Left lung (tissue), 10 donors: ENCODE measurements around the gene TSHZ2. TPM values are rescaled to one million over a fixed set of nuclear protein-coding genes. Genes with fewer than 3 reads are reported as not detected.

ENCODE experiments used
- ATAC-seq: fragments of 200-7000 bp; cut with Tn5 transposase; one replicate; pipeline ENCODE4 v1.9.1; 2020; ENCODE audit warnings: moderate library complexity
- DNase-seq, 4 donors: peaks; one replicate each; pipeline ENCODE4 v3.0.0-alpha.2; 2013 to 2020
- H3K27ac ChIP-seq, 2 donors: fragments of 200-600 bp; sonication (generic) in 1 of 2; one replicate each; pipeline versions ENCODE4 v1.5.0 to v1.8.0; 2020 to 2021
- H3K27me3 ChIP-seq, 2 donors: fragments of 200-600 bp; sonication (generic) in 1 of 2; one replicate each; pipeline versions ENCODE4 v1.5.0 to v1.8.0; 2020 to 2021
- H3K36me3 ChIP-seq, 2 donors: fragments of 200-600 bp; sonication (generic) in 1 of 2; one replicate each; pipeline versions ENCODE4 v1.5.0 to v1.8.0; 2020 to 2021
- H3K4me1 ChIP-seq, 2 donors: fragments of 200-600 bp; one replicate each; pipeline ENCODE4 v1.8.0; 2021
- H3K4me3 ChIP-seq, 2 donors: fragments of 200-600 bp; sonication (generic) in 1 of 2; one replicate each; pipeline versions ENCODE4 v1.5.0 to v1.8.0; 2020 to 2021; ENCODE audit warnings: mild to moderate bottlenecking in 1 of 2
- H3K9me3 ChIP-seq, 2 donors: fragments of 200-600 bp; sonication (generic) in 1 of 2; one replicate each; pipeline versions ENCODE4 v1.5.0 to v1.8.0; 2020 to 2021
- intact Hi-C, 2 donors: fragments of 100-400 bp; cut with DNase I; formaldehyde crosslinking; loops; one replicate each; pipeline versions ENCODE4 v1.11.2 to v1.14.2; 2022
- polyA plus RNA-seq, 6 donors: library from polyadenylated mRNA; unstranded; fragments of 120-200 nt; gene quantifications; one replicate each; pipeline ENCODE4 v1.2.1, GENCODE V29; 2013; ENCODE audit not compliant: insufficient read length in 6 of 6
- total RNA-seq, 2 donors: library from RNA; stranded (reverse); fragmentation: NEBNext Ultra II Directional; extraction: Animal tissue kit (Norgen Biotek cat#: 25700); gene quantifications; one replicate each; pipeline ENCODE4 v1.2.1, GENCODE V29; 2021
- TF ChIP-seq, protein P1 (sequence below), 2 donors: fragments of 200-600 bp; sonication (generic) in 1 of 2; IDR thresholded peaks; one replicate each; pipeline versions ENCODE4 v1.5.0 to v1.8.0; 2021; ENCODE audit warnings: antibody characterized with exemption in 2 of 2
- donor health status: DM: no; HTN: yes; CAD: no.
- donor health status: DM: no; HTN: no; CAD: no.

The TSHZ2 gene
- total and polyA plus RNA-seq, 8 donors, result 7.6 to 20.7 (median 13.9) TPM

DNA sequence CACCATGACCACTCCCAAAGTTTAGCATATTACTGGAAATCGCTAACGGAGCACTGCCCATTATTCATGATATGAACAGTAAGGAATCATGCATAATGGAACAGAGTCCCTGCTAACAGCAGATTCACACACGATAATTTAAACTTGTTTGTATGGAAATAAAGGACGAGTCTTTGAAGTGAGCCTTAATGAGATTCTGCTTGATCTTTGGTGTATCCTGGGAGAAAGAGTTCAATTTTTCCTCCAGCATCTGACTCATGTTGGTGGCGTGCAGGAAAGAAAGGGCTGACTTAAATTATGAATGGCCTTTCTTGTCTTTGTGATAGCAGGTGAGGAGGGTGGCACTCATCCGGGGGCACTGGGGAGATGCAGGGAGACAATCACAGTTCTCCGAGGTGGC lies 426.9 kb downstream of the TSHZ2 start:
- Histone ChIP-seq H3K27ac (no peak overlapping the region), H3K4me1 (no peaks in the 10 kb centered on the region), H3K36me3 (no peaks in the 10 kb centered on the region), H3K9me3 (no peaks in the 10 kb centered on the region), H3K27me3 (no peaks in the 10 kb centered on the region), H3K4me3 (no peak overlapping the region)
- ATAC-seq (no peak), DNase-seq (no peak)
- TF ChIP-seq, protein P1, sequence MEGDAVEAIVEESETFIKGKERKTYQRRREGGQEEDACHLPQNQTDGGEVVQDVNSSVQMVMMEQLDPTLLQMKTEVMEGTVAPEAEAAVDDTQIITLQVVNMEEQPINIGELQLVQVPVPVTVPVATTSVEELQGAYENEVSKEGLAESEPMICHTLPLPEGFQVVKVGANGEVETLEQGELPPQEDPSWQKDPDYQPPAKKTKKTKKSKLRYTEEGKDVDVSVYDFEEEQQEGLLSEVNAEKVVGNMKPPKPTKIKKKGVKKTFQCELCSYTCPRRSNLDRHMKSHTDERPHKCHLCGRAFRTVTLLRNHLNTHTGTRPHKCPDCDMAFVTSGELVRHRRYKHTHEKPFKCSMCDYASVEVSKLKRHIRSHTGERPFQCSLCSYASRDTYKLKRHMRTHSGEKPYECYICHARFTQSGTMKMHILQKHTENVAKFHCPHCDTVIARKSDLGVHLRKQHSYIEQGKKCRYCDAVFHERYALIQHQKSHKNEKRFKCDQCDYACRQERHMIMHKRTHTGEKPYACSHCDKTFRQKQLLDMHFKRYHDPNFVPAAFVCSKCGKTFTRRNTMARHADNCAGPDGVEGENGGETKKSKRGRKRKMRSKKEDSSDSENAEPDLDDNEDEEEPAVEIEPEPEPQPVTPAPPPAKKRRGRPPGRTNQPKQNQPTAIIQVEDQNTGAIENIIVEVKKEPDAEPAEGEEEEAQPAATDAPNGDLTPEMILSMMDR (IDR thresholded peaks at IDR 0.05), result no peak
- intact Hi-C loops, result no loop called here

- H3K27me3 ChIP-seq, result no peaks in the 10 kb centered on the region
- ATAC-seq (peak; percentile 95), DNase-seq (peak in 3 of 4 donors; percentile 41 to 79 (median 66))
- no peaks in the 10 kb centered on the region for H3K36me3 ChIP-seq
- H3K4me3 ChIP-seq, result no peak overlapping the region
- H3K9me3 ChIP-seq, result no peaks in the 10 kb centered on the region
- no peak overlapping the region for H3K27ac ChIP-seq
- intact Hi-C loops, result no loop called here
- TF ChIP-seq, protein P1 (IDR thresholded peaks at IDR 0.05), result no peak
- H3K4me1 ChIP-seq, result no peaks in the 10 kb centered on the region
Observed at GRCh38 chr20:53399592-53400335, 427.6 kb downstream of the TSHZ2 start.

DNA sequence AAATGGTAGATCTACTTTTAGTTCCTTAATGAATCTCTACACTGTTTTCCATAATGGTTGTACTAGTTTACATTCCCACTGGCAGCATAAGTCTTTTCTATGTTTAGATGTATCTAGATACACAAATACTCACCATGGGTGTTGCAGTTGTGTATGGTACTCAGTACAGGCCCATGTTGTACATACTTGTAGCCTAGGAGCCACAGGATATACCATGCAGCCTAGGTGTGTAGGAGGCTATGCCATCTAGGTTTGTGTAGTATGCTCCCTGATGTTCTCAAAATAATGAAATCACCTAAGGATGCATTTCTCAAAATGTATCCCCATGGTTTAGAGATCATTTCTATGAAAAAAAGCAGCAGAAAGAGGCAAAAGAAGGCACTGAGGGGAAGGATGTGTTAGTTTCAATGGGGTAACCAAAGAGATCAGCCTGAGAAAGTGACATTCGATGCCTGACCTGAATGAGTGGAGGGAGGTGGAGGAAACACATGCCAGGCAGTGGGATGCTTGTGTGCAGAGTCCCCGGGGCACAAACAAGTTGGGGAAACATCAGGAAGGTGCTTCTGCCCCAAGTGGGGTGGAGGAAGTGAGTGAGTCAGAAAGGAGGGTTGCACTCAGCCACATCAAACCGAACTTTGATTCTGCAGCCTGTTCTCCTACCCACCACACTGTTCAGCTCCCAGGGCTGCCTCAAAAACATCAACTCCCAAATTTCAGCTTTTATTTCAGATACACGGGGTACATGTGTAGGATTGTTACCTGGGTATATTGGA lies 430.3 kb downstream of the TSHZ2 start:
- DNase-seq, result no peak
- Histone ChIP-seq H3K27me3 (no peaks in the 10 kb centered on the region), H3K27ac (no peak overlapping the region), H3K4me3 (no peak overlapping the region), H3K36me3 (no peaks in the 10 kb centered on the region), H3K9me3 (no peaks in the 10 kb centered on the region), H3K4me1 (no peaks in the 10 kb centered on the region)
- intact Hi-C loops, result no loop called here
- TF ChIP-seq, protein P1 (IDR thresholded peaks at IDR 0.05), result no peak
- no peak for ATAC-seq

GRCh38 chr20:53403029-53403428 lies 430.9 kb downstream of the TSHZ2 start:
- Histone ChIP-seq H3K4me3 (no peak overlapping the region), H3K36me3 (no peaks in the 10 kb centered on the region), H3K9me3 (no peaks in the 10 kb centered on the region), H3K4me1 (no peaks in the 10 kb centered on the region), H3K27me3 (no peaks in the 10 kb centered on the region), H3K27ac (no peak overlapping the region)
- DNase-seq, result no peak
- TF ChIP-seq, protein P1 (IDR thresholded peaks at IDR 0.05), result no peak
- intact Hi-C loops, result no loop called here
- no peak for ATAC-seq

DNA sequence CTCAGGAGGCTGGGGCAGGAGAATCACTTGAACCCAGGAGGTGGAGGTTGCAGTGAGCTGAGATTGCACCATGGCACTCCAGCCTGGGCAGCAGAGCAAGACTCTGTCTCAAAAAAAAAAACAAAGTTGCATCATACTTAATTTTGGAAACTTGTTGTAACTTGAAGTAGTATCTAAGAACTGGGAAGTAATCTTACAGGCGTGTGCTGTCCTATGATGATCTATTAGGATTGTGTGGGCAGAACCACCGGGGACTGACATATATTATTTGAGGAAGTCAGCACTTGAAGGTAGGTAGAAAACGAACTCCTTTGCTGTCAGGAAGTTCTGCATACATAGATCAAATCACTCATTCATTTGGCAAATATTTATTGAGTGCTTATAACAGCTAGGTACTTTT lies 433.0 kb downstream of the TSHZ2 start:
- no peak overlapping the region for H3K4me3 ChIP-seq
- no peak overlapping the region for H3K27ac ChIP-seq
- H3K27me3 ChIP-seq, result no peaks in the 10 kb centered on the region
- ATAC-seq, result no peak
- TF ChIP-seq, protein P1 (IDR thresholded peaks at IDR 0.05), result no peak
- no peak for DNase-seq
- intact Hi-C loops, result no loop called here
- H3K36me3 ChIP-seq, result no peaks in the 10 kb centered on the region
- peaks cover 0 to 12% of the 10 kb centered on the region in 2 donors for H3K4me1 ChIP-seq
- no peaks in the 10 kb centered on the region for H3K9me3 ChIP-seq
